Common myeloid progenitor, CD34-positive (primary cell): ENCODE measurements around the gene MYH7B.
A peak's percentile ranks its signal among the peaks of the same experiment; 100 is the strongest.

Experiments
- CTCF ChIA-PET: fragments of 350-600 bp; sonication (Branson Sonifier 250); formaldehyde crosslinking; loops from one replicate; lab custom pipeline; 2021; ENCODE audit warnings: antibody characterized with exemption; lab: Charles Lee
- POLR2A ChIA-PET: fragments of 350-600 bp; sonication (Branson Sonifier 250); formaldehyde crosslinking; loops from one replicate; lab custom pipeline; 2021; ENCODE audit warnings: antibody characterized with exemption; lab: Charles Lee
- DNase-seq, 3 donors: peaks; one replicate each; pipeline versions ENCODE4 v3.0.0 to v3.0.0-alpha.2; 2013
- H3K27ac ChIP-seq, 2 experiments: 1 replicate in 1 of 2; 2 replicates in 1 of 2; pipeline ENCODE4 v1.7.0; 2013; ENCODE audit warnings: inconsistent platforms in 2 of 2, low read length in 2 of 2, mild to moderate bottlenecking in 2 of 2, low read depth in 1 of 2, moderate library complexity in 1 of 2; ENCODE audit not compliant: severe bottlenecking in 2 of 2, insufficient read depth in 1 of 2, poor library complexity in 1 of 2
- H3K27me3 ChIP-seq, 5 experiments: replicated peaks in 2 of 5; 1 replicate in 3 of 5; 2 replicates in 2 of 5; pipeline versions ENCODE4 v1.6.1 to v1.7.0; 2013; ENCODE audit warnings: low read length in 4 of 5, mild to moderate bottlenecking in 2 of 5, moderate library complexity in 2 of 5, inconsistent platforms in 1 of 5; ENCODE audit not compliant: insufficient read depth in 5 of 5, control insufficient read depth in 4 of 5
- H3K36me3 ChIP-seq, 4 experiments: 1 replicate in 2 of 4; 2 replicates in 2 of 4; pipeline versions ENCODE4 v1.6.1 to v1.7.0; 2013; ENCODE audit warnings: low read length in 3 of 4, control low read depth in 1 of 4, mild to moderate bottlenecking in 1 of 4; ENCODE audit not compliant: control insufficient read depth in 4 of 4, insufficient read depth in 4 of 4
- H3K4me1 ChIP-seq, 4 experiments: 1 replicate in 3 of 4; 2 replicates in 1 of 4; pipeline versions ENCODE4 v1.6.1 to v1.7.1; 2013; ENCODE audit warnings: low read length in 3 of 4, mild to moderate bottlenecking in 3 of 4, control low read depth in 1 of 4, inconsistent platforms in 1 of 4, moderate library complexity in 1 of 4; ENCODE audit not compliant: control insufficient read depth in 4 of 4, insufficient read depth in 4 of 4; ENCODE audit errors: control extremely low read depth in 1 of 4
- H3K4me3 ChIP-seq, 7 experiments: 1 replicate in 4 of 7; 2 replicates in 3 of 7; pipeline versions ENCODE4 v1.5.1 to v1.7.0; 2013; ENCODE audit warnings: mild to moderate bottlenecking in 7 of 7, low read length in 6 of 7, moderate library complexity in 6 of 7, inconsistent platforms in 2 of 7, low read depth in 2 of 7, control low read depth in 1 of 7; ENCODE audit not compliant: insufficient read depth in 4 of 7, control insufficient read depth in 1 of 7; ENCODE audit errors: extremely low read depth in 1 of 7
- H3K9me3 ChIP-seq, 5 experiments: 1 replicate in 4 of 5; 2 replicates in 1 of 5; pipeline versions ENCODE4 v1.6.1 to v1.7.1; 2013; ENCODE audit warnings: low read length in 4 of 5, mild to moderate bottlenecking in 2 of 5, inconsistent platforms in 1 of 5, low read depth in 1 of 5, moderate library complexity in 1 of 5; ENCODE audit not compliant: control insufficient read depth in 4 of 5, insufficient read depth in 2 of 5; ENCODE audit errors: control extremely low read depth in 1 of 5
- WGBS: methylation state at CpG from one replicate; pipeline ENCODE4 v1.1.5; 2013; ENCODE audit not compliant: insufficient coverage; 5-methylcytosine and 5-hydroxymethylcytosine counted together

The MYH7B gene

DNA sequence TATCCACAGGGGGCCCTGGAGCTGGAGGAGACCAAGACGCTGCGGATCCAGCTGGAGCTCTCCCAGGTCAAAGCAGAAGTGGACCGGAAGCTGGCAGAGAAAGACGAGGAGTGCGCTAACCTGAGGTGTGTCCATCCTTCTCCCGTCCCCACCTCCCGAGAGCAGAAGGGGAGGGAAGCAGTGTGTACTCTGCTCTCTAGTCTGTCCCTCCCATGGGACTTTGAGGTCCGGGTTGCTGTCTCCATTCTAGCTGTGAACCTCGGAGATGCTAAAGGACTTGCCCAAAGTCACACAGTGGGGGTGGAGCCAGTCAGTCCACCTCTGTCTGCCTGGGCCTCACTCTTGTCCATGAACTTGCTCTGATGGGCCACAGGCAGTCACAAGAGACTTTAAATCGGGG is 44.1 kb downstream of the MYH7B start:
- H3K4me1 ChIP-seq = no peaks in the 10 kb centered on the region
- H3K36me3 ChIP-seq = peaks cover 19 to 95% (median 78%) of the 10 kb centered on the region in 4 experiments
- WGBS = 96% methylated on average over 10 of the region's 10 CpGs
- H3K4me3 ChIP-seq = no peak overlapping the region
- H3K27me3 ChIP-seq = no peaks in the 10 kb centered on the region
- H3K27ac ChIP-seq = no peak overlapping the region
- ChIA-PET POLR2A (no interaction called here), CTCF (interaction anchor here (1.0 to 2.1 kb wide), 4 partner anchors 9 to 167 kb away, joined by 3 to 6 read pairs (median 4); no protein-coding TSS in a partner anchor)
- DNase-seq = no peak
- H3K9me3 ChIP-seq = no peaks in the 10 kb centered on the region

DNA sequence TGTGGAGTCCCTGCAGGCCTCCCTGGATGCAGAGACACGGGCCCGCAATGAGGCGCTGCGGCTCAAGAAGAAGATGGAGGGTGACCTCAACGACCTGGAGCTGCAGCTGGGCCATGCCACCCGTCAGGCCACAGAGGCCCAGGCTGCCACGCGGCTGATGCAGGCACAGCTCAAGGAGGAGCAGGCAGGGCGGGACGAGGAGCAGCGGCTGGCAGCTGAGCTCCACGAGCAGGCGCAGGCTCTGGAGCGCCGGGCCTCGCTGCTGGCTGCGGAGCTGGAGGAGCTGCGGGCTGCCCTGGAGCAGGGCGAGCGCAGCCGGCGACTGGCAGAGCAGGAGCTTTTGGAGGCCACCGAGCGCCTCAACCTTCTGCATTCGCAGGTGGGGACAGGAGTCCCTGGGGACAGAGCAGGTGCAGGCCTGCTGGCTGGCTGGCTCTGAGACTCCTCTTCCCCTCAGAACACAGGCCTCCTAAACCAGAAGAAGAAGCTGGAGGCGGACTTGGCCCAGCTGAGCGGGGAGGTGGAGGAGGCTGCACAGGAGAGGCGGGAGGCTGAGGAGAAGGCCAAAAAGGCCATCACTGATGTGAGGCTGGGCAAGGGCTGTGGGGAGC is 44.7 kb downstream of the MYH7B start:
- Histone ChIP-seq H3K4me3 (no peak overlapping the region), H3K27me3 (no peaks in the 10 kb centered on the region), H3K36me3 (peaks cover 18 to 95% (median 80%) of the 10 kb centered on the region in 4 experiments), H3K9me3 (no peaks in the 10 kb centered on the region), H3K27ac (no peak overlapping the region), H3K4me1 (no peaks in the 10 kb centered on the region)
- WGBS = 96% methylated on average over 26 of the region's 28 CpGs
- CTCF ChIA-PET = interaction anchor here (1.2 to 2.1 kb wide), 4 partner anchors 11 to 165 kb away, joined by 4 to 9 read pairs (median 6); no protein-coding TSS in a partner anchor
- POLR2A ChIA-PET = no interaction called here
- DNase-seq = no peak

DNA sequence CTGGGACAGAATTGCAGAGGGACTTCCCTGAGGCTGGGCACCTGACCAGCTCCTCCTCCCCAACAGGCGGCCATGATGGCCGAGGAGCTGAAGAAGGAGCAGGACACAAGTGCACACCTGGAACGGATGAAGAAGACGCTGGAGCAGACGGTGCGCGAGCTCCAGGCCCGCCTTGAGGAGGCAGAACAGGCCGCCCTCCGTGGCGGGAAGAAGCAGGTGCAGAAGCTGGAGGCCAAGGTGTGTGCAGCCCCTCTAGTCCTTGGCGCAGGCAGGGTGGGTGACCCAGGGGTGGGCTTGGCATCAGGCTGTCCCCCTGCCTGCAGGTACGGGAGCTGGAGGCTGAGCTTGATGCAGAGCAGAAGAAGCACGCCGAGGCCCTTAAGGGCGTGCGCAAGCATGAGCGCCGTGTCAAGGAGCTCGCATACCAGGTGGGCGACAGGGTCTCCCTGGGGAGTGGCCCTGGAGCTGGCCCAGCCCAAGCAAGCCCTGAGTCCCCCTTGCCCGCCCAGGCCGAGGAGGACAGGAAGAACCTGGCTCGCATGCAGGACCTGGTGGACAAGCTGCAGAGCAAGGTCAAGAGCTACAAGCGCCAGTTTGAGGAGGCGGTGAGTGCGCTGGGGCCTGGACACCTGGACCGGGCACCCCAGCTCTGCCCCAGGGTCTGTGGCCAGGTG is 45.4 kb downstream of the MYH7B start:
- Histone ChIP-seq H3K36me3 (peaks cover 20 to 95% (median 80%) of the 10 kb centered on the region in 4 experiments), H3K27ac (no peak overlapping the region), H3K4me3 (no peak overlapping the region), H3K27me3 (no peaks in the 10 kb centered on the region), H3K9me3 (no peaks in the 10 kb centered on the region), H3K4me1 (no peaks in the 10 kb centered on the region)
- ChIA-PET POLR2A (no interaction called here), CTCF (interaction anchor here (1.0 to 2.1 kb wide), 5 partner anchors 11 to 165 kb away, joined by 3 to 9 read pairs (median 5); no protein-coding TSS in a partner anchor)
- no peak for DNase-seq
- WGBS = 97% methylated on average over 23 of the region's 28 CpGs

DNA sequence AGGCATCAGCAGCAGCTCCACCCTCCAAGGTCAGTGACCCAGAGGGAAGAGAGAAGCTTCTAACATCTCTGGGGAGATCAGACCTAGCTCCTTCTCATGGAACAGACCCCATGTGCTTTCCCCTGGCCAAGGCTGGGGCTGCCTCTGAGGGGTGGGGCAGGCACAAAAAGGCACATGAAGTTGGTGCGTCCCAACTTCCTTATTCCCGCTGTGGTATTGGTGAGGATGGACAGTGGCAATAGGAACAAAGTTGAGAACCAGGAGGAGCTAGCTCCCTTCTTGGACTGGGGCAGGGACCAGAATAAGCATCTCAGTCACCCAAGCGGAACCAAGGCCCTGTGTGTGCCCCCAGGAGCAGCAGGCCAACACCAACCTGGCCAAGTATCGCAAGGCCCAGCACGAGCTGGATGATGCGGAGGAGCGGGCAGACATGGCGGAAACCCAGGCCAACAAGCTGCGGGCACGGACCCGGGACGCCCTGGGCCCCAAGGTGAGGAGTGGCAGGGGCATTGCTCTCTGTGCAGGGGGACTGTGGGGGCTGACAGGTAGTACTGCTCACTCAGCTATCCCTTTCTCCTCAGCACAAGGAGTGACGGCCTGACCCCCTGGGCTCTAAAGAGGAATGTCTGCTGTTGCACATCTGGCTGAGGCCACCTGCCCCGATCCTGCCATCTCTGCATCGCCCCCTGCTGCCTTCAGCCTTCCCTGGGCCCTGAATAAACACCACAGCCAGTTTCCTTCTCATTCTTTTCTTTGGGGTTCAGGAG is 46.1 kb downstream of the MYH7B start:
- POLR2A ChIA-PET = interaction anchor here (0.6 kb wide), 1 partner anchor 1220 kb away, joined by 3 read pairs; no protein-coding TSS in a partner anchor
- H3K9me3 ChIP-seq = no peaks in the 10 kb centered on the region
- H3K36me3 ChIP-seq = peaks cover 20 to 96% (median 81%) of the 10 kb centered on the region in 4 experiments
- H3K4me1 ChIP-seq = no peaks in the 10 kb centered on the region
- CTCF ChIA-PET = interaction anchor here (1.0 to 2.1 kb wide), 6 partner anchors 8 to 166 kb away, joined by 3 to 9 read pairs (median 4); no protein-coding TSS in a partner anchor
- H3K4me3 ChIP-seq = no peak overlapping the region
- no peak overlapping the region for H3K27ac ChIP-seq
- peak in 1 of 3 donors; percentile 8 for DNase-seq
- 97% methylated on average over 13 of the region's 15 CpGs for WGBS
- H3K27me3 ChIP-seq = no peaks in the 10 kb centered on the region

DNA sequence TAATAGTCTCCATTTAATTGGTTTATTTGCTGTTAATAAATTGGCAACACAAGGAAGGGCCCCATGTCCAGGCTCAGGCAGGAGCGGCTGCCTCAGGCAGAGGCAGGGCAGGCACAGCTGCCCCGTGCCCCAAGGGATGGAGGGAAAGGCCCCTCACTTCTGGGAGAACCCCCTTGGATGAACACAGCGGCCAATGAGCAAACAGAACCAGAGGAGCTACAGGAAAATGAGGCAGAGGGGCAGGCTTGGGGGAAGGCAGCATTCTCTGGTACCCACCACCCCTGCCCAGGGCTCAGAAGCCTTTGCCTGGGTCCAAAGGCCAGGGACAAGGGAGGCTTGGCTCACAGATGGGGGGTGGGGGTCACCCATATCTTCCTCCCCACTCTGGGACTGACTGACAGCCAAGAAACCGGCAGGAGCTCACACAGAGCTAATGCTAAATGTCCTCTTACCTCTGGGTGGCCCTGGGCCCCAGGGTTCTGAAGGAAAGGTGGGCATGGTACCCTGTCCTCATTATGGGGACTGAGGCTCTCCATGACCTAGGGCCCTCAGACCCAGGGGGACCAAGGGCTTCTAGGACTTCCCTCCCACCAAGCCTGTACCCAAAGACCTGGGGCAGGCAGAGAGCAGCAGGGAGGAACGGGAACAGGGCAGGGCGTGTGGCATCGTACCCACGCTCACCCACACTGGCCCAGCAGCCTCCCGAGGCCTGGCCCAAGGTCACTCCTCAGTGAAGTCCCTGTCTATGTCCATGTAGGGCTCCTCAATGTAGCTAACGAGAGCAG is 47.0 kb downstream of the MYH7B start:
- no peaks in the 10 kb centered on the region for H3K4me1 ChIP-seq
- ChIA-PET POLR2A (interaction anchor here (0.6 kb wide), 1 partner anchor 1221 kb away, joined by 3 read pairs; no protein-coding TSS in a partner anchor), CTCF (interaction anchor here (1.0 to 1.4 kb wide), 2 partner anchors 9 to 167 kb away, joined by 3 read pairs; no protein-coding TSS in a partner anchor)
- no peaks in the 10 kb centered on the region for H3K27me3 ChIP-seq
- H3K36me3 ChIP-seq = peaks cover 23 to 97% (median 87%) of the 10 kb centered on the region in 4 experiments
- no peak for DNase-seq
- no peaks in the 10 kb centered on the region for H3K9me3 ChIP-seq
- WGBS = 94% methylated on average over 10 of the region's 10 CpGs
- H3K4me3 ChIP-seq = no peak overlapping the region
- no peak overlapping the region for H3K27ac ChIP-seq

DNA sequence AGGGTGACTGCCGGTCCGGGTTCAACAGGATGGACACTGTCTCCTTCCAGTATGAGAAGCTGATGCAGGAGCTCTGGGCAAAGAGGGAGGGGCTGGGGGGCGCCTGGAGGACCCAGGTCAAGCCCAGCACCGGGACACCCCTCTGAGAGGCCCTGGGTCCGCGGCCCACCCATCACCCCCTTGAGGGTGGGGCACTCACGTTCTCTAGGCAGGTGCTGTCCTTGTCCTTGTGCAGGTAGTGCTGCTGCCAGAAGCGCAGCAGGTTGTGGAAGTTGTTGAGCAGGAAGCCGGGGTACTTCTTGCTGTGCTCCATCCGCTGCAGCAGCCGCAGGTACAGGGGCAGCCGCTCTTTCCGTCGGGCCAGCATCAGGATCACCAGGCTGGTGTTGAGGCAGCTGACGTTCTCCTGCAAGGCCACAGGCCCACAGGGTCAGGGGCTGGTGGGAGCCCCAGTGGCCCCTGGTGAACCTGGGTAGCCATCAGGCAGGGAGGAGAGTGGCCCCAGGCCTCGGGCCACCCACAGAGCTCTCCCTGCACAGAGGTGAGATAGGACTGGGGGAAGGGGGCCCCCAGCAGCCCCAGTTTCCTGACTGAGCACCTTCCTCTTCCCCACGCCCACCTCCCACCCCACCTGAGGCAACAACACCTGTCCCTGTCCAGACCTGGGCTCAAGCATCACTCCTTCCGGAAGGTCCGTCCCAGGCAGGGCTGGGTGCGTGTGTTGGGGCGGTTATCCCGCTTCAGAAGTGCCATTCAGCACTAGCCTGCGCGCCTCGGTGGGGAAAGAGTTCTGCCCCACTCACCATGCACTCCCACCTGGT is 47.8 kb downstream of the MYH7B start:
- Histone ChIP-seq H3K27ac (no peak overlapping the region), H3K9me3 (no peaks in the 10 kb centered on the region), H3K27me3 (no peaks in the 10 kb centered on the region), H3K4me3 (no peak overlapping the region), H3K4me1 (no peaks in the 10 kb centered on the region), H3K36me3 (peaks cover 28 to 98% (median 90%) of the 10 kb centered on the region in 4 experiments)
- CTCF ChIA-PET = interaction anchor here (1.4 kb wide), 1 partner anchor 9 kb away, joined by 3 read pairs; no protein-coding TSS in a partner anchor
- POLR2A ChIA-PET = no interaction called here
- 96% methylated on average over 24 of the region's 25 CpGs for WGBS
- no peak for DNase-seq
